Neural crest cell (in vitro differentiated cells): Measurements from ENCODE around the gene TPSAB1. TPM values are rescaled to one million over a fixed set of nuclear protein-coding genes. Genes with fewer than 3 reads are reported as not detected.
"Not testable (repeated sequence)": the region's sequence is repeated elsewhere in the genome, so short reads cannot be mapped to it uniquely, and the experiment has no call there.

Experiments
- DNase-seq: peaks from one replicate; pipeline ENCODE4 v3.0.0; 2021; ENCODE audit warnings: low read depth, mixed read lengths, low spot score
- H3K27ac Mint-ChIP-seq: one replicate; pipeline ENCODE4 v1.8.0; 2021; ENCODE audit warnings: mild to moderate bottlenecking, mixed read lengths; ENCODE audit not compliant: unreplicated experiment
- H3K27me3 Mint-ChIP-seq: 2 replicates; pipeline ENCODE4 v1.8.0; 2021; ENCODE audit warnings: low read depth, mild to moderate bottlenecking, mixed read lengths
- H3K36me3 Mint-ChIP-seq: 2 replicates; pipeline ENCODE4 v1.8.0; 2021; ENCODE audit warnings: low read depth, mild to moderate bottlenecking, mixed read lengths
- H3K4me1 Mint-ChIP-seq: 2 replicates; pipeline ENCODE4 v1.8.0; 2021; ENCODE audit warnings: mixed read lengths
- H3K4me3 Mint-ChIP-seq: one replicate; pipeline ENCODE4 v1.8.0; 2021; ENCODE audit warnings: mild to moderate bottlenecking, mixed read lengths
- H3K9me3 Mint-ChIP-seq: 2 replicates; pipeline ENCODE4 v1.8.0; 2021; ENCODE audit warnings: mixed read lengths
- CTCF ChIP-seq: fragments of 200-600 bp; sonication (generic); conservative IDR thresholded peaks from 2 replicates; pipeline ENCODE4 v1.5.0; 2021; ENCODE audit warnings: antibody characterized with exemption, mild to moderate bottlenecking
- total RNA-seq: library from RNA; stranded (reverse); gene quantifications from 2 replicates; pipeline ENCODE4 v1.2.1, GENCODE V29; 2021

The TPSAB1 gene
- total RNA-seq, 1 donor from 2014 or later, result not detected

DNA sequence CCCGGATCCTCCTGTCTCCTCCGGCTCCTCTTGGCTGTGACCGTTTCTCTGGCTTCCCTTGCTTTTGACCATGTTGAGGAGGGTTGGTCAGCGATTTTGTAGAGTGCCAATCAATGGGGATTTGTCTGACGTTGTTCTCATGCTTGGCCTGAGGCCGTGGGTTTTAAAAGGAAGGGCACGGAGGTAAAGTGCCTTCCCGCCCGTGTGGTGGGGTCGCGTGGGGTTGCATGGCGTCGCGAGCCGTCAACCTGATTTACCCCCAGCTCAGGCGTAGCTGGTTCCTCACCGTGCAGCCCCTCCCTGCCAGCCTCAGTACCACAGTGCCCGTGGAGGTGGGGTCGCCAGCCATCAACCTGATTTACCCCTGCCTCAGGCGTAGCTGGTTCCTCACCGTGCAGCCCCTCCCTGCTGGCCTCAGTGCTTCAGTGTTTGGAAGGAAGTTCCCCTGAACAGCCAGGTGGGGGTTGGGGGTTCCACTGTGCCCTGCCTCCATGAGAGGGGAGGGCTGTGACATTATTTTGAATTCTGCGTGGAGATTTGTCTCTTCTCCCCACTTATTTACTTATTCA, 5.0 kb downstream of the TPSAB1 start:
- no peak for DNase-seq
- no peaks in the 10 kb centered on the region for H3K36me3 Mint-ChIP-seq
- TF ChIP-seq CTCF, result no peak
- H3K9me3 Mint-ChIP-seq, result no peaks in the 10 kb centered on the region
- H3K27ac Mint-ChIP-seq, result no peak overlapping the region
- peaks cover 18% of the 10 kb centered on the region for H3K27me3 Mint-ChIP-seq
- H3K4me3 Mint-ChIP-seq, result no peak overlapping the region
- H3K4me1 Mint-ChIP-seq, result no peaks in the 10 kb centered on the region

DNA sequence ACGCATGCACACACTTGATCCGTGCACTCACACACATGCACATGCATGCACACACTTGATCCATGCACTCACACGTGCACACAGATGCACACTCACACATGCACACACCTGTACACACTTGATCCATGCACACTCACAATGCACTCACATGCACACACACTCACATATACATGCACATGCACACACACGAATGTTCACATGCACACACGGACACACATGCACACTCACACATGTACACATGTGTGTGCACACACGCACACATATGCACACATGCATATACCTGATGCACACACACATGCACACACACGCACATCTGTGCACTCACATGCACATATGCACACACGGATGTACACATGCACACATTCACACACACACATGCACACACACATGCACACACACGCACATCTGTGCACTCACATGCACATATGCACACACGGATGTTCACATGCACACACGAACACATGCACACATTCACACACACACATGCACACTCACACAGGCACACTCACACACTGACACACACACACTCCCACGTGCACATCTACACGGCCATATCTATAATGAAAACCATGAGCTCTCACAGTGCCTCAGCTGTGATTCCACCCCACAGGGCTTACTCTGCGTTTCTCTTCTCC, 7.5 kb downstream of the TPSAB1 start:
- not testable (repeated sequence) for H3K9me3 Mint-ChIP-seq, H3K4me3 Mint-ChIP-seq, H3K27ac Mint-ChIP-seq, H3K36me3 Mint-ChIP-seq, DNase-seq, H3K4me1 Mint-ChIP-seq
- peaks cover 21% of the 10 kb centered on the region for H3K27me3 Mint-ChIP-seq

DNA sequence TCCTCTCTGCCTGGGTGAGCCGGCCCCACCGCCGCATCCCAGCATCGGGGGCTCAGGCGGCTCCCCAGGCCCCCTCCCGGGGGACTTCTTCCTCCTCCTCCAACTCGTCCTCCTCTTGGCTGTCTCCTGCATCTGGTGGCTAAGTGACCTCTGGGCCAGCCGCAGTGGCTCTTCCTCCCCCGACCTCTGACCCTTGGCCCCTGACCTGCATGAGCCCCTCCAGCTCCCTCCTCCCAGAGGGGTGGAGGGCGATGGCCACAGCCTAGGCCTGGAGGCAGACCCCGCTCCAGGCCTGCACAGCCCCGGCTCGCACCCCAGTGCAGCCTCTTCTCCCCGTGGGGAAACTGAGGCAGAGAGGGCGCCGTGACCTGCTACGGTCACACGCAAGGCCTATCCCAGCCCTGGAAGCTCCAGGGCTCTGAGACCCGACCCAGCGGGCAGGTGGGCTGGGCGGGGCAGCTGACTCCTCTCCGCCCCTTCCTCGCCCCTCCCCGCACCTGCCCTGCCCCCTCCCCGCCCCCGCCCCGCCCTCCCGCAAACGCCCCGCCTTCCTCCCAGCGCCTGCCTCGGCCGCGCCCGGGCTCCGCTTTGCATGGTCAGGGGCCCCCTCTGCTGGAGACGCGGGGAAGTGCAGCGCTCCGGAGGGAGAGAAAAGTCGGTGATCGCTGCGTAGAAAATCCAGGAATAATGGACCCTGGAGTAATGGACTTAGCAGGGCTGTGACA, 8.7 kb downstream of the TPSAB1 start:
- not testable (repeated sequence) for DNase-seq, H3K27ac Mint-ChIP-seq, H3K4me1 Mint-ChIP-seq, H3K36me3 Mint-ChIP-seq, H3K4me3 Mint-ChIP-seq, H3K9me3 Mint-ChIP-seq
- H3K27me3 Mint-ChIP-seq, result peaks cover 21% of the 10 kb centered on the region

GRCh38 chr16:1253701-1254364, 13.3 kb downstream of the TPSAB1 start:
- not testable (repeated sequence) for H3K4me1 Mint-ChIP-seq, H3K36me3 Mint-ChIP-seq, H3K4me3 Mint-ChIP-seq, H3K27ac Mint-ChIP-seq, H3K27me3 Mint-ChIP-seq, H3K9me3 Mint-ChIP-seq, DNase-seq

DNA sequence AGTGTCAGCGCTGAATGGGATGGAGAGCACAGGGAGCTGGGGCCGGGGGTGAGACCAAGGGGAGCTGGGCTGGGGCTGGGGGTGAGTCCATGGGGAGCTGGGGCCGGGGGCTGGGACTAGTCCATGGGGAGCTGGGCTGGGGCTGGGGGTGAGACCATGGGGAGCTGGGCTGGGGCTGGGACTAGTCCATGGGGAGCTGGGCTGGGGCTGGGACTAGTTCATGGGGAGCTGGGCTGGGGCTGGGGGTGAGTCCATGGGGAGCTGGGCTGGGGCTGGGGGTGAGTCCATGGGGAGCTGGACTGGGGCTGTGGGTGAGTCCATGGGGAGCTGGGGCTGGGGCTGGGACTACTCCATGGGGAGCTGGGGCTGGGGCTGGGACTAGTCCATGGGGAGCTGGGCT, 14.3 kb downstream of the TPSAB1 start:
- not testable (repeated sequence) for H3K36me3 Mint-ChIP-seq, H3K27ac Mint-ChIP-seq, H3K9me3 Mint-ChIP-seq, H3K4me3 Mint-ChIP-seq, H3K4me1 Mint-ChIP-seq, H3K27me3 Mint-ChIP-seq, DNase-seq

DNA sequence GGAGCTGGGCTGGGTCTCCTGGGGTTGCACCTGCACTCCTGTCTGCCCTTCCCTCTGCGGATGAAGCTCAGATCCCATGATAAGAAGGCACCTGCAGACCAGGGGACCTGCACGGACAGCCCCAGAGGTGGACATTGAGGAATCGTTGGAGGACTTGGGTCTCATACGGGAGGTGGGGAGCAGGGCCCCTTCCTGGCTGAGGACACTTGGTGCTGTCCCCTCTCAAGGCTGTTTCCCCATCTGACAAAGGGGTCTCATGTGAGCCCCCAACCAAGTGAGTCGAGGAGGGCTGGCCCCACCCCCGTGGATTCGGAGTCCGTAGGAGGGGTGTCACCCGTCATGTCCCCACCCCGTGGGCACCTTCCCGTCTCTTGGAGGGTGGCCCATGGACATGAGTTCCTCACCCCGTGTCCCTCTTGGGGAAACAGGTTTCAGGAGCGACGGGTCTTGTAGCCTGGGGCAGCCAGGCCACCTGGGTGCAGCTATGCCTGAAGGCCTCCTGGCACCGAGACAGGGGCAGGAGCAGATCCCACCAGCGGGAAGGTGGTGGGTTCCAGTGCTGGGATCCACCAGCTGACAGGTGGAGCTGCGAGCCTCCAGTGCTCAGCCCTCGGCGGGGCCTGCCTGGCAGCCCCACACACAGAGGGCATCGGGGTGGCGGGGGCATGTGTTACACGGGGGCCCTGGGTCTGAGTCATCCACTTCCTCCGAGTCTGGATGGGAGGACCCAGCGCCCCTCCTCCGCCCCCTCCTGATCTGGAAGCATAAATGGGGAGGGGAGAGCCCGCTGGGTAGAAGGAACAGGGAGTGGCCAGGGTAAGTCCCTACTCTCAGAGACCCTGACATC, 15.0 kb downstream of the TPSAB1 start, which contains the start of gene TPSD1:
TSS of gene TPSD1 (plus strand) at position 794 of the 847 bp plus-strand sequence. CDS start 212 bp downstream, outside the sequence.
- not testable (repeated sequence) for H3K4me3 Mint-ChIP-seq, DNase-seq, H3K27me3 Mint-ChIP-seq, H3K36me3 Mint-ChIP-seq, H3K4me1 Mint-ChIP-seq, H3K9me3 Mint-ChIP-seq, H3K27ac Mint-ChIP-seq

DNA sequence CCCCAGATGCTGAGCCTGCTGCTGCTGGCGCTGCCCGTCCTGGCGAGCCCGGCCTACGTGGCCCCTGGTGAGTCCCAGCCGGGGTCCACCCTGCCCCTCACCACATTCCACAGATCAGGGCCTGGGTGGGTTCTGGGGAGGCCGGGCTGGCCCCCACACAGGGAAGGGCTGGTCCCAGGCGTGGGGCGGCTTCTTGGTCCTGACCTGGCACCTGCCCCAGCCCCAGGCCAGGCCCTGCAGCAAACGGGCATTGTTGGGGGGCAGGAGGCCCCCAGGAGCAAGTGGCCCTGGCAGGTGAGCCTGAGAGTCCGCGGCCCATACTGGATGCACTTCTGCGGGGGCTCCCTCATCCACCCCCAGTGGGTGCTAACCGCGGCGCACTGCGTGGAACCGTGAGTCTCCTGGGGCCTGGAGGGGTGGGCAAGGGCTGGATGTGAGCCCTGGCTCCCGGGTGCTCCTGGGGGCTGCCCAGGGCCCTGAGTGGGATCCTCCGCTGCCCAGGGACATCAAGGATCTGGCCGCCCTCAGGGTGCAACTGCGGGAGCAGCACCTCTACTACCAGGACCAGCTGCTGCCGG, 15.9 kb downstream of the TPSAB1 start:
- not testable (repeated sequence) for H3K36me3 Mint-ChIP-seq, DNase-seq, H3K27ac Mint-ChIP-seq, H3K4me3 Mint-ChIP-seq, H3K4me1 Mint-ChIP-seq, H3K9me3 Mint-ChIP-seq
- peaks cover 11% of the 10 kb centered on the region for H3K27me3 Mint-ChIP-seq

- Mint-ChIP-seq H3K27ac (no peak overlapping the region), H3K4me1 (no peaks in the 10 kb centered on the region), H3K9me3 (no peaks in the 10 kb centered on the region), H3K36me3 (no peaks in the 10 kb centered on the region), H3K27me3 (peaks cover 12% of the 10 kb centered on the region), H3K4me3 (no peak overlapping the region)
- no peak for DNase-seq
- no peak for TF ChIP-seq CTCF
Observed at GRCh38 chr16:1256874-1257322, 16.4 kb downstream of the TPSAB1 start.
